GM23248 (cell line): Measurements from ENCODE around the gene KIAA1671. TPM values are rescaled to one million over a fixed set of nuclear protein-coding genes. Genes with fewer than 3 reads are reported as not detected.

Experiments
- DNase-seq: peaks from one replicate; pipeline ENCODE4 v3.0.0-alpha.2; 2015
- H2AFZ ChIP-seq: fragments of 200-600 bp; sonication (generic); 2 replicates; pipeline ENCODE4 v1.6.1; 2016; ENCODE audit warnings: antibody characterized with exemption
- H3F3A ChIP-seq: fragments of 200-600 bp; sonication (generic); 2 replicates; pipeline ENCODE4 v1.6.1; 2016; ENCODE audit warnings: mild to moderate bottlenecking, antibody characterized with exemption, mixed run types; ENCODE audit not compliant: insufficient read depth
- H3K27ac ChIP-seq: fragments of 200-600 bp; sonication (generic); 2 replicates; pipeline ENCODE4 v1.5.1; 2016; ENCODE audit warnings: mild to moderate bottlenecking
- H3K27me3 ChIP-seq: fragments of 200-600 bp; sonication (generic); replicated peaks from 2 replicates; pipeline ENCODE4 v1.6.1; 2016; ENCODE audit warnings: mild to moderate bottlenecking; ENCODE audit not compliant: insufficient read depth
- H3K36me3 ChIP-seq: fragments of 200-600 bp; sonication (generic); 2 replicates; pipeline ENCODE4 v1.6.1; 2016; ENCODE audit warnings: low read depth, mild to moderate bottlenecking
- H3K4me1 ChIP-seq: fragments of 200-600 bp; sonication (generic); 2 replicates; pipeline ENCODE4 v1.6.1; 2016; ENCODE audit warnings: mild to moderate bottlenecking; ENCODE audit not compliant: insufficient read depth
- H3K4me2 ChIP-seq: fragments of 200-600 bp; sonication (generic); one replicate; pipeline ENCODE4 v1.6.1; 2016; ENCODE audit warnings: mild to moderate bottlenecking; ENCODE audit not compliant: unreplicated experiment
- H3K4me3 ChIP-seq: fragments of 200-600 bp; sonication (generic); 2 replicates; pipeline ENCODE4 v1.5.1; 2016; ENCODE audit warnings: mild to moderate bottlenecking
- H3K79me2 ChIP-seq: fragments of 200-600 bp; sonication (generic); 2 replicates; pipeline ENCODE4 v1.6.1; 2016; ENCODE audit warnings: mild to moderate bottlenecking; ENCODE audit not compliant: insufficient read depth
- H3K9ac ChIP-seq: fragments of 200-600 bp; sonication (generic); 2 replicates; pipeline ENCODE4 v1.6.1; 2016; ENCODE audit warnings: mild to moderate bottlenecking
- H3K9me2 ChIP-seq: fragments of 200-600 bp; sonication (generic); 2 replicates; pipeline ENCODE4 v1.6.1; 2016; ENCODE audit warnings: mixed run types, mild to moderate bottlenecking, moderate library complexity; ENCODE audit not compliant: insufficient read depth
- H3K9me3 ChIP-seq: fragments of 200-600 bp; sonication (generic); one replicate; pipeline ENCODE4 v1.6.1; 2017; ENCODE audit warnings: low read depth
- H4K20me1 ChIP-seq: fragments of 200-600 bp; sonication (generic); 2 replicates; pipeline ENCODE4 v1.6.0; 2016; ENCODE audit not compliant: insufficient read depth
- EZH2 ChIP-seq: fragments of 200-600 bp; sonication (generic); IDR thresholded peaks from 2 replicates; pipeline ENCODE4 v1.6.1; 2018; ENCODE audit warnings: antibody characterized with exemption, mild to moderate bottlenecking; ENCODE audit not compliant: insufficient read depth, poor library complexity, severe bottlenecking
- EZH2phosphoT487 ChIP-seq: fragments of 200-600 bp; sonication (generic); IDR thresholded peaks from 2 replicates; pipeline ENCODE4 v1.6.1; 2018; ENCODE audit warnings: antibody characterized with exemption, moderate library complexity, mild to moderate bottlenecking, low read depth; ENCODE audit not compliant: insufficient read depth
- WGBS, 2 experiments: methylation state at CpG; one replicate each; pipeline ENCODE4 v1.1.6; 2015 to 2017; ENCODE audit warnings: low lambda C conversion rate in 2 of 2, low coverage in 1 of 2; ENCODE audit errors: missing lambda C conversion rate in 2 of 2; 5-methylcytosine and 5-hydroxymethylcytosine counted together
- in situ Hi-C: fragments of 300-500 bp; cut with MboI; formaldehyde crosslinking; loops from 2 replicates; pipeline ENCODE4 v1.15.0; 2020
- polyA plus RNA-seq: library from polyadenylated mRNA; unstranded; fragments of >200 nt; fragmentation: Nextera tagmentation; extraction: Ambion mirVana; gene quantifications from 2 replicates; pipeline ENCODE4 v1.2.1, GENCODE V29; 2016
- total RNA-seq: library from RNA; depleted of rRNA; stranded (reverse); fragments of >200 nt; shearing (Covaris generic); gene quantifications from 2 replicates; pipeline ENCODE4 v1.2.3, GENCODE V29; 2014

The KIAA1671 gene
- total and polyA plus RNA-seq, 2 experiments from 2014 or later: 0.25 to 0.76 TPM

DNA sequence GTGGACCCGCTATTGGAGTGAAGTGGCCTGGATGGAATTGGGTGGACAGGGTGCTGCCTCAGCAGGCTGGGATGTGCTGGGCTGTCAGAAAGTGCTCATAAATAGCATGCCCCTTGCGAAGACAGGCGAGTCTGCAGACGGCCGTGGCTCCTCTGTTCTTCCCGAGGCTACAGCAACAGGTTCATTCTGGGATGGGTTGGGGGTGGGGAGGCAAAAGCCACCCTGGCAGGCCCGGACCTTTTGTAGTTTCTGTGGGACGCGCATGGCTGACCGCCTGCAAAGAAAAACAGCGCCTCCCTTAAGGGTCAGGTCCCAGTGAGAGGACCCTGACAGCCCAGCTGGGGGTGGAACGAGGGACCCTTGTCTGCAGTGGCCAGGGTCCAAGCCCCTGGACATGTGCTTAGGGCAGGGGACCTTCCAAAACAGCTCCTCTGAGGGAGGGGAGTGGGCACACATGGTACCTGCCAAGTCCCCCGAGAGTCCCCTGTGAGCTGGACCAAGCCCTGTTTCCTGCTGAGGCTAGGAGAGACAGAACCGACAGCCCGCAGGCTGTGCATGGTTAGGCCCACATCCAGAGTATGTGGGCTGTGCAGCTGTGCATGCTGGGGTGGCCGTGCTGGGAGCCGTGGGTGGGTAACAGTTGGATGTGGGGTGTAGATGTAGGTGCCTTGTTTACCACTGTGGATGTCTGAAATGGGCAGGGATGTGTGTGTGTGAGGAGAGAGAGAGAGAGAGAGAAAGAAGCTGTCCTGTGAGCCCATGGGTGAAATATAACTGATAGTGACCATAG, 247.4 kb downstream of the KIAA1671 start, which contains the start of gene CRYBB3:
Gene CRYBB3 (plus strand): TSS at position 128 of the 790 bp plus-strand sequence. CDS start 1,539 bp downstream, outside the sequence.
- no peak for TF ChIP-seq EZH2
- Histone ChIP-seq H3K27ac (no peak within 1 kb of the TSS), H2AFZ (no peak within 1 kb of the TSS), H3K9me2 (no peaks in the 10 kb centered on the region), H4K20me1 (no peaks in the 10 kb centered on the region), H3K4me1 (no peaks in the 10 kb centered on the region), H3K36me3 (no peaks in the 10 kb centered on the region), H3K4me2 (no peak within 1 kb of the TSS), H3K9ac (no peak within 1 kb of the TSS), H3F3A (no peaks in the 10 kb centered on the region), H3K79me2 (no peaks in the 10 kb centered on the region), H3K27me3 (peaks cover 5% of the 10 kb centered on the region; the same call in 1 of the 2 replicates), H3K4me3 (no peak within 1 kb of the TSS), H3K9me3 (no peaks in the 10 kb centered on the region)
- no peak for DNase-seq
- in situ Hi-C loops: loop anchor here (25.0 kb wide), 1 partner anchor 1137 kb away; no protein-coding TSS in a partner anchor
- 44 to 45% methylated on average over 17 of the region's 17 CpGs for WGBS, 2 experiments

DNA sequence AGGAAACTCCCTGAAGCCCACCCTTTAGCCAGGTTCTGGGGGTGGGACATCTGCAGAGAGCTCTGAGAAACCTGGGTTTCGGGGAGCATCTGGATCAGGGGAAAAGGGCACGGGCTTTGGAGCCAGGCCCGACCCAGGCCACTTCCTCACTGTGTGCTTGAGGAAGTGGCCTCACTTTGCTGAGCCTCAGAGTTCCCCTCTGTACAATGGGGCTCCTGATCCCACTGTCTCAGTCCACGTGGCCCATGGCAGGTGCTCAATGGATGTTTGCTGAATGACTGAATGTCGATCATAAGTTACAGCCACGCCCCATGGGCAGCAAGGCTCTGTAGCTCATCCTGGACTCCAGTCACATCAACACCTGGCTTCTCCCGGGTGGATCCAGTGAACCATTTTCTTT, 248.5 kb downstream of the KIAA1671 start:
- H3K27ac ChIP-seq: no peak overlapping the region
- no peaks in the 10 kb centered on the region for H3K79me2 ChIP-seq
- H3K27me3 ChIP-seq: peaks cover 5% of the 10 kb centered on the region; the same call in 1 of the 2 replicates
- no peaks in the 10 kb centered on the region for H3K4me1 ChIP-seq
- no peaks in the 10 kb centered on the region for H3K36me3 ChIP-seq
- no peak for DNase-seq
- TF ChIP-seq EZH2phosphoT487 (no peak), EZH2 (no peak)
- H3K9me2 ChIP-seq: no peaks in the 10 kb centered on the region
- no peak overlapping the region for H3K9ac ChIP-seq
- H3F3A ChIP-seq: no peaks in the 10 kb centered on the region
- no peaks in the 10 kb centered on the region for H3K9me3 ChIP-seq
- 39 to 49% methylated on average over 7 of the region's 7 CpGs for WGBS, 2 experiments
- in situ Hi-C loops: loop anchor here (25.0 kb wide), 1 partner anchor 1136 kb away; no protein-coding TSS in a partner anchor
- no peak overlapping the region for H3K4me3 ChIP-seq
- H4K20me1 ChIP-seq: no peaks in the 10 kb centered on the region
- H3K4me2 ChIP-seq: no peak overlapping the region
- H2AFZ ChIP-seq: no peak overlapping the region

DNA sequence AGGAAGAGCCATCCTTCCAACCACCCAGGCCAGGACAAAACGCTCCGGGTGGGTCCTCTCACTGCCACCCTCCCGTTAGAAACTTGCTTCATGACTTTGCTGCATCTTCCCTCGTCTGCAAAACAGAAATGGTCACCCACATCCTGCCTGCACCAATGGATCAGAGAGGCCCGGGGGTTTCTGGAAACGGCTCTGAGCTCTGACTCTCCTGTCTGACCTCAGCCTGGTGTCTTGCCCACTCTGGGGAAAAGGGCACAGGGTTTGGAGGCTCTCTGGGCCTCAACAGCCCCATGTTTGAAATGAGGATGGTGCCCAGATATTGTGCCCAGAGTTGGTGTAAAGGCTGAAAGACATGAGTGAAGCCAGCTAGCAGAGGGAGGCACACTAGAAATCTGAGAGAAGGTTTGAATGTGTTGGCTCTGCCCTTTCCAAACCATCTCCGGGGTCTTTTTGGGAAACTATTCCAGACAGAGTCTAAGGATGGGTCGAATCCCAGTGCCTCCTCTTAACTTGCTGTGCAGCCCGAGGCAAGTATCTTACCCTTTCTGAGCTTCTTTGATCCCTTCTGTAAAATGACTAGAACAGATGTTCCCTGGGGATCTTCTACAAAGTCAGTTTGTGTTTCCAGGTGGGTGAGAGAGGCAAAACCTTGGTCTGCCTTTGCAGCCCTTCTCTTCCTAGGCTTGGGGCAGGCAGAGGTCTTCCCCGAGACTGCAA, 249.2 kb downstream of the KIAA1671 start:
- Histone ChIP-seq H3K4me3 (no peak overlapping the region), H3K4me2 (no peak overlapping the region), H3K79me2 (no peaks in the 10 kb centered on the region), H3K36me3 (no peaks in the 10 kb centered on the region), H3K9ac (no peak overlapping the region), H3K27me3 (peaks cover 5% of the 10 kb centered on the region; the same call in 1 of the 2 replicates), H4K20me1 (no peaks in the 10 kb centered on the region), H3F3A (no peaks in the 10 kb centered on the region), H3K27ac (no peak overlapping the region), H3K9me3 (no peaks in the 10 kb centered on the region), H2AFZ (no peak overlapping the region), H3K4me1 (no peaks in the 10 kb centered on the region), H3K9me2 (no peaks in the 10 kb centered on the region)
- TF ChIP-seq EZH2phosphoT487 (no peak), EZH2 (no peak)
- in situ Hi-C loops: loop anchor here (25.0 kb wide), 1 partner anchor 1136 kb away; no protein-coding TSS in a partner anchor
- DNase-seq: no peak
- 22 to 27% methylated on average over 10 of the region's 10 CpGs for WGBS, 2 experiments

DNA sequence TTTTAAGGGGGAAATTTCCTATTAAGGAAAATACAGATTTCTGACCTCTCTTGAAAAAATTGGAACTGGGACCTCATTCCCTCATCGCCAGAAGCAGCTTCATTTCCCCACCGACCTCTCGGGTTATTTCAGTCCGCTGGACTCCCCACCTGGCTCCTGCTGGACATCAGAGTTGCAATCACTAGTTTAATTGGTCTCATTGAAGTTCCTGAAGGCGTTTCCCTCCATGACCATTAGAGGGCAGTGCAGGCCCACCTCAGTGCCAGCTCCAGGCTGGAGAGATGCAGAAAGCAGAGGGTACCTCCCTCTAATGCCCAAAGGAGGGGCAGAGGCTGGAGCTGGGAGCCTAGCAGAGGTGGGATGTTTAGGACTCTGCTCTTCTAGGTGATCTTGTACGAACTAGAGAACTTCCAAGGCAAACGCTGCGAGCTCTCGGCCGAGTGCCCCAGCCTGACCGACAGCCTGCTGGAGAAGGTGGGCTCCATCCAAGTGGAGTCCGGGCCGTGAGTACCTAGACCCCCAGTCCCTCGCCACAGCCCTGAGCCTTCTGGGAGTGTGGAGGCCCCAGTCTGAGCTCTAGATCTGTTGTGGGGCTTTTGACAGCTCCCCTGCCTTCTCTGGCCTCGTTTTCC, 249.9 kb downstream of the KIAA1671 start:
- Histone ChIP-seq H3K9me3 (no peaks in the 10 kb centered on the region), H3K27ac (no peak overlapping the region), H3K9ac (no peak overlapping the region), H3F3A (no peaks in the 10 kb centered on the region), H3K79me2 (no peaks in the 10 kb centered on the region), H2AFZ (no peak overlapping the region), H3K9me2 (no peaks in the 10 kb centered on the region), H3K36me3 (no peaks in the 10 kb centered on the region), H3K4me1 (no peaks in the 10 kb centered on the region), H3K4me3 (no peak overlapping the region), H4K20me1 (no peaks in the 10 kb centered on the region), H3K4me2 (no peak overlapping the region), H3K27me3 (peaks cover 5% of the 10 kb centered on the region; the same call in 1 of the 2 replicates)
- TF ChIP-seq EZH2phosphoT487 (no peak), EZH2 (no peak)
- in situ Hi-C loops: loop anchor here (25.0 kb wide), 1 partner anchor 1135 kb away; no protein-coding TSS in a partner anchor
- WGBS, 2 experiments: 45 to 48% methylated on average over 15 of the region's 15 CpGs
- DNase-seq: peak; percentile 63
